Endothelial cell of hepatic sinusoid (primary cell): ENCODE data around the gene SLC13A3.

Experiments used
- in situ Hi-C: cut with HindIII; loops from 2 replicates; pipeline ENCODE4 v1.10.0; 2017; ENCODE audit warnings: low sequenced_read_pairs

The SLC13A3 gene

DNA sequence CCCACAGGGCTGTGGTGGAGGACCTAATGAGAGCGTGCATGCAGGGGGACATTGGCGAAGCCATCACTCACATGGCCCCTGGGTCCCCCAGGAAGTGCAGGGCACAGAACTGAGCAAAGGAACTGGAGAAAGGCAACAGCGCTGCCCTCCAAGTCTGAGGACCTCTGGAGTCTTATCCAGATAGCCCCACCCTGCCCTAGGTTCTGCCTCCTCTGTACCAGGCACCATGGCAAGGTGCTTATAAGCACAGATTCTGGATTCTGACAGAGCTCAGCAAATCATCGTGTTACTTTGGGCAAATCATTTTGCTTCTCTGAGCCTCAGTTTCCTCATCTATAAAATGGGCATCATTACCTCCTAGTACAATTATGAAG lies 44.5 kb downstream of the SLC13A3 start:
- in situ Hi-C loops = no loop called here

DNA sequence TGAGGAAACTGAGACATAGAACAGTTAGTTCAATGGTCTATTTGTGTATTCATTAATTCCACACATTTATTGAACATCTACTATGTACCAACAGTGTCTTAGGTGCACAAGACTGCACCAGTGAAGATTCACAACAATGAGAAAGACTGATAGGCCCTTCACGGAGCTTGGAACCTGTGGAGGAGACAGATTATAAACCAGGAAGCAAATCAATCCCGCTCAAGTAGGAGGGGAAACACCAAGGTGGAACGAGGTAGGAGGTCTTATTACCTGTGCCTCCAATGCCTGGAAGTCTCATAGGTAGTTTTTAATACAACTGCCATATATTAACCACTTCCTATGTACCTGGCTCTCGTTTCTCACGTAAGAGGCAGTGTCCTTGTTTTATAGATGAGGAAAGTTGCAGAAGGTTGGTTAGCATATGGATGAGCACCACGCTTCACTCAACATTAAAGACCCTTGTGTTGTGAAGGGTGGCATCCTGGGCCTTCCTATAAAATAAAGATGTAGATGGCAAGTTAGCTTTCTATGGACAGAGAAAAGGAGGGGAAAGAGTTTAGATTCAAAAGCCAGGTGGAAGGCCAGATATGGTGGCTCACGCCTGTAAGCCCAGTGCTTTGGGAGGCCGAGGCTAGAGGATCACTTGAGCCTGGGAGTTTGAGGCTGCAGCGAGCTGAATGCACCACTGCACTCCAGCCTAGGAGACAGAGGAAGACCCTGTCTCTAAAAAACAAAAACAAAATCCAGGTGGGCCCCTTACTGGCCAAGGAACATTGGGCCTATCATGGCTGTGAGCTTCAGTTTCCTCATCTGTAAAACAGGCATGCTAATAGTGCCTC lies 45.1 kb downstream of the SLC13A3 start:
- in situ Hi-C loops = no loop called here

DNA sequence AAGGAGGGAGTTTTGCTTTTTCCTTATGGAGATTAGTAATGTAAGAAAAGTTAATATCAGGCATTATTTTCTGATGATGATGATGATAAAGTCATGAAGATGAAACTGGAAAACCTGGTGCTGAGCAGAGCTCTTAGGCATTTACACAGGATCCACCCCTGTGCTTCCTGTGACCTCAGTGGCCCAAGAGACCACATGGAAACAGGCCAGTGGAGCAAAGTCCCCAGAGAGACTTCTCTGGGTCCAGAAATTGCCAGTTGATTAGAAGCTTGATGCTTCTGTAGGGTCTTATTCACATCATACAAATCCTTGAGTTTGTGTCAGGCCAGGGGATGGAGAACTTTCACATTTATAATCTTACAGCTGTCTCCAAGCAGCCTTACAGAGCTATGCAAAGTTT lies 46.1 kb downstream of the SLC13A3 start:
- in situ Hi-C loops = no loop called here

DNA sequence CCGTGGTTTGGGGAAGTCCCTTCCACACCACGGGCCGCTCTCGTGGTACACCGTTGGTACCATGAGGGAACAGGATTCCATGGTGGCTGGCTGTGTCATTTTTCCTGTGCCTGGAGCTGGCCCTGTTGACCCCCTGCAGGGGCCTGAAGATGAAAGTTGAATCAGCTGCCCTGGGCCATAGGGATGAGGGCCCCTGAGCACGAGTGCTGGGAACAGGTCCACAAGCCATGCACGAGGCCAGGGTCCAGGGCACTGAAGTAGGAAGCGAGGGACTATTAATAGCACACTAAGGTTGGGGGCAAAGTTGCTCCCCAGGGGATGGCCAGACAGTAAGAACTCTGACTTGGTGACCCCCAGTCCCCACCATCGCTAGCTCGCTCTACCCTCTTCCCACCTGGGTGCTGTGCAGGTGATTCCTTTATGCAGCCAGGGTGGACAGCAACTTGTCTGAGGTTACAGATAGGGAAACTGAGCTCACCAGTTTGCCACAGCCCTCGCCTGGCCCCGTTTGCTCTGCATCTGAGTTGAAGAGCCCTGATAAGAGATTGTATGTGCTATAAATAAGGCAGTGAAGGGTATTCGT lies 46.6 kb downstream of the SLC13A3 start:
- in situ Hi-C loops = no loop called here

DNA sequence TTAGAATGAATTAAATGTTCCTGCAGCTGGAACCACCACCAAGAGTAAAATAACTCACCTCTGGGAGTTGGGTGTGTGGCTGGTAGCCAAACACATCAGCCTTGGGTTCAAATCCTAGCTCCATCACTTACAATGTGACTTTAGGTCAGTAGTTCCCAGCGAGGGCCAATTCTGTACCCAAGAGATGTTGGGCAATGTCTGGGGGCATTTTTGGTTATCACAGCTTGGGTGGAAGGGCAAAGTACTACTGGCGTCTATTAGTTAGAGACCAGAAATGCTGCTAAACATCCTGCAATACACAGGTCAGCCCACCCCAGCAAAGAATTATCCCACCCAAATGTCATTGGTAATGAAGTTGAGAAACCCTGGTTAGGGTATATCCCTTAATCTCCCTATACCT lies 48.8 kb downstream of the SLC13A3 start:
- in situ Hi-C loops = no loop called here

DNA sequence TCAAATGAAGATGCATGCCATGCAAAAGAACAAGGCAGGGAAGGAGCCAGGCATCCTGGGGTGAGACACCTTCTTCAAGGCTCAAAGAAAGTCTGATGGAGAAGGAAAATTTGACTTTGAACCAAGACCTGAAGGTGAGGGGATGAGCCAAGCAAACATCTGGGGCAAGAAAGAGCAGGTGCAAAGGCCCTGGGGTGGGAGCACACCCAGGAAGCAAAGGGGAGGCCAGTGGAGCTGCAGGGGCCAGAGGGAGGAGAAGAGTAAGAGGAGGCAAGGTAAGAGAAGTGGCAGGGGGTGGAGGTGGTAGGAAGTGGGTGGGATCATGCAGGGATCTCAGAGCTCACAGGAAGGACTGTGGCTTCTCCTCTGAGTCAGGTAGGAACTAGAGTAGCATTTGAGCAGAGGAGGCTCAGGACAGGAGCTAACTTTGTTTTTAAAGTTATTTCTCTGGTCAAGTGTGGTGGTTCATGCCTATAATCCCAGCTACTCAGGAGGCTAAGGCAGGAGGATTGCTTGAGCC lies 49.6 kb downstream of the SLC13A3 start:
- in situ Hi-C loops = no loop called here

DNA sequence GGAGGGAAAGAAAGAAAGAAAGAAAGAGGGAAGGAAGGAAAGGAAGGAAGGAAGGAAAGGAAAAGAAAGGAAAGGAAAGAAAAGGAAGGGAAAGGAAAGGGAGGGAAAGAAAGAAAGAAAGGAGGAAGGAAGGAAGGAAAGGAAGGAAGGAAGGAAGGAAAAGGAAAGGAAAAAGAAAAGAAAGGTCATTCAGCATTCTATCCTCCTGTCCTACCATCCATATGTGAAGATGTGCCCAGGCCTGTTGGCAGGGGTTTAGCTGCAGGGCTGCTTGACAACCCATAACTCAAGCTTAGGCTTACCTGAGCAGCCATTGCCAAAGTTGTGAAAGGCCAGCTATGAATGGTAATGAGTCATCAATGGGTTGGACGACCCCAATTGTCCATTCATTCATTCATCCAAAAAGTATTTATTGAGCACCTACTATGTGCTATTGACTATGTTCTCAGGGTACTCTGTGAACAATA lies 50.9 kb downstream of the SLC13A3 start:
- in situ Hi-C loops = no loop called here

DNA sequence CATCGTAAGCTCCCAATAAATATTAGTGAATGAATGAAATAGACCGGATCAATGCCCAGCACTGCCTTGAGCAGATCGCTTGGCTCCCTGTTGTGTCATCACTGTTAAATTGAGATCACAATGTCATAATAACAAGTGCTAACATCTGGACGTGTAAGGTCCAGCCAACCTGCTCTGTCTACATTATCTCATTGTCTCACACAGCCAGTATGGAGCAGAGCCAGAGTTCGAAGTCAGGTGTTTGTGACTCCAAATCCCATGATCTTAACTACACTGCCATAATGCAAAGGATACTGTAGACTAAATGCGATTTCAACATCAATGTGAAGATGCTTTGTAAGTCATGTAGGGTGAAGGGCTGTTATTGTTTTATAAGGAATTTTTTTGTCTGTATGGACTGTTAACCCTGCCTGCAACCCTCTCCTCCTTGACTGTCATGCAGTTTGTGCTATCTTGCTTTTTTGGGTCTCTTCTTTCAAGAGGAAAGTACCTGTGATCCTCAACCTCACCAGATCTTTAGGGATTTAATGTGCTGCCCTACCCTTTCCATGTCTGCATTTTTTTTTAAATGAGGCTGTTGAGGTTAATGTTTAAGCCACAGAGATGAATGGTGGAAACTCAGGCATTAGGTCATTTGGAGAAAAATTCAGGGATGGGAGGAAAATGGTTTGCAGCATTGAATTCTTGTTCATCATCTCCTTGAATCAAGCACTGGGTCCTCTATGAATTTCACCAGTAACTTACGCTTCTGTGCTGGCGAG lies 51.9 kb downstream of the SLC13A3 start:
- in situ Hi-C loops = no loop called here

DNA sequence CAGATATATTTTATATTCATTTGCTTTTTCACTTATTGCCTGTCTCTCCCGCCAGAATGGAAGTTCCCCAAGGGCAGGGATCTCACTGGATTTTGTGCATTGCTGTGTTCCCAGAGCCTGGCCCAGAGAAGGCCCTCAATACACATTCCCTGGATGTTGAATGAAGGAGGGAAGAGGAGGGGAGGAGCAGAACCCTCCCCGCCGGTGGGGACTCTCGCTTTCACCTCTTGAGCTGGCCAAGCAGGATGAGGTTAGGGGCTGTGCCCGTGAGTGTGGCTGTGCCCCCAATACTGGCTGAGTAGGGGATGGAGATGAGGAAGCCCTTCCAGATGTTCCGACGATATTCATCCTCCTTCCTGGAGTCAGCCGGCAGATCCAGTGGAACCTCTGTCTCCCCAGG lies 55.3 kb downstream of the SLC13A3 start:
- in situ Hi-C loops = no loop called here

DNA sequence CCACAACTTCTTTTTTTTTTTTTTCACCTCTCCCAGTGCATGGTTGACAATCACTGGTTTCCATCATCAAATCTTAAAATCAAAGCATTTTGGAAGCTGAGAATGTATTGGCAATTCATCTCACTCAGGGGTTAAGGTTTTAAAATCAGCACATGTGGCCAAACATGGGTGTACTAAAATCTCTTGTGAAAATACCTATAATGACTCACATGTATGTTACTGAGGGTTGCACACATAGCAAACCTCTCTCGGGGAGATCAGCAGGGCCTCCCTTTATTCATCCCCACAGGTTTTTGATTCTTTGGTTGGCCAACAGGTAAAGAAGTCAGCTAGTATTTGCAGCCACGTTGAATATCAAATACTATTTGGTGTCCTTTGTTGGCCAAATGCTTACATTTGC lies 56.5 kb downstream of the SLC13A3 start:
- in situ Hi-C loops = no loop called here

DNA sequence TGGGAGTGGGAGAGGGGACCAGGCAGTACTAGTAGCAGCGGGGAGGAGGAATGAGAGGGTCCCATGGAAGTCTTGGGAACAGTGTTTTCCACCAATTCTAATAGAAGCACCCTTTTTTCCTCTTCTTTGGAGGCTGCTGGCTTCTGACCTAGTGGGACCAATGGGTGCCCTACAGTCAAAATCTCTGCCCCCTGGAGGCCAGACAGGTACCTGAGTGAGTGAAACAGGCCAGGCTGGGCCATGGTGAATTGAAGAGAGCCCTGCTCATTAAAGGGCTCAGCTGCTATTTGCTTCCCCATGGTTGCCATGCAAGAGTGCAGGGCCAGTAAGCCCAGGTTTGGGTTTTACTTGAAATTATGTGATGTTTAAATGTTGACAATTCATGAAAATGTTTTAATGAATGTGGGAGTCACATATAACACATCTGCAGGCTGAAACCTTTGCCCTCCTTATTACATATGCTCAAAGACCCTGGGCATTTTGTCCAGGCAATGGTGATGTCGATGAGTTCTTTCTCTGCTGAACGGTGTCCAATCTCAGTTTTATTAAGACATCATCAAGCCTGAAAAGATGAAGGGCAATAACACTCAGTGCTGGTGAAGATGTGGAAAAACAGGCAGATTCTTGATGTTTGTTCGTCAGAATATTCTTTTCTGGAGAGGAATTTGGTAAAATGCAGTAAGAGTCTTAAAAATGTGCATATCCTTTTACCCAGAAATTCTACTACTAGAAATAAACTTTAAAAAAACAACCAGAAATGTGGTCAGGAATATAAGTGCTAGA lies 58.5 kb downstream of the SLC13A3 start:
- in situ Hi-C loops = no loop called here

DNA sequence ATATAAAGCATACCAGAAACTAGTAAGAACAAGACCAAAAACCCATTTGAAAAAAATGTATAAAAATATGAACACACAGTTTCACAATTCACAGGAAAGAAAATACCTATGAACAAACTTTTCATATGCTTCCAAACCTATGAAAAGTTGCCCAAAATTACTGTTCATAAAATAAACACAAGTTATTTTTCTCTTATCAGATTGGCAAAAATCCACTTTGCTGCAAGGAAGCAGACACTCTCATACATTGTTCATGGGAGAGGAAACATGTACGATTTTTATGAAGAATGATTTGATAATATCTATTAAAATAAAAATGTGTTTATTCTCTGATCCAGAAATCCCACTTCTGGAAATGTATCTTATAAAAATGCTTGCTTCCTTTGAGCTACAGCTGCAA lies 60.8 kb downstream of the SLC13A3 start:
- in situ Hi-C loops = no loop called here

DNA sequence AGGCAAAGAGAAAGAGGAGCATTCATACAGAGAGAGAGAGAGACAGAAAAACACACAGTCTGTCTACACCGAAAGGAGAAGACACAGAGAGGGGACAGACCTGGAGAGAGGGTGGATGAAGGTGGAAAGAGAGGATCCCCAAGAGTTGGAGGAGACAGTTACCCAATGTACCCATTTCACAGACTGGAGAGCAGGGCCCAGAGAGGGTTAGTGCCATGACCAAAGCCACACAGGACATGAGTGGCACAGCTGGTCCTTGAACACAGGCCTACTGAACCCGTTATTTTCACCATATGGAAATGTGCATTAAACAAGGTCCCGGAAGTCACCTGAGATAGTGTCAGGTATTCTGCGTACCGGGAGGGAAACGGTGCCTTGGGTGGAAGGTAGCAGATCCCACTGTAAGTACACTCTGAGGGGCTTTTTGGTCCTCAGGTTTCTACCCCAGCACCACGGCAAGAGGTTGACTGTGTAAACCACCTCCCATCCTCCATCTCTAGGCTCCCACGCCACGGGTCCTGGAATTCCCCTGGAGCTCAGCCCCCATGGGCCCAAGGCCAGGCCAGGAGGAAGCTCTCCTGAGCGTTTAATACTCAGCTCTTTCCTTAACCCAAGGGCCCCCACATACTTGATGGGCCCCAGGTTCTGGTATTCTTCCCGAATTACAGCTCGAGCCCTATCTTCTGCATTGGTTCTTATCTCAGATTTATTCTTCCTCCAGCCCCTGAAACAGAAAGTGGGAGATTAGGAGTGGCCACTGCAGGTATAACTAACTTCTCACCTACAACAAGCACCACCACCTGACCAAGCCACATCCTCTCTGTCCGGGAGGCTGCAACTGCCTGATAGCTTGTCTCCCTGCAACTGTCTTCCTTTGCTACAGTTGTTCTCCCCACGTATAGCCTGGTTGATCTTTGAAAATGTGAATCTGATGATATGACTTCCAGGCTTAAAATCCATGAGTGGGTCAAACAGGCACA lies 62.4 kb downstream of the SLC13A3 start:
- in situ Hi-C loops = no loop called here

DNA sequence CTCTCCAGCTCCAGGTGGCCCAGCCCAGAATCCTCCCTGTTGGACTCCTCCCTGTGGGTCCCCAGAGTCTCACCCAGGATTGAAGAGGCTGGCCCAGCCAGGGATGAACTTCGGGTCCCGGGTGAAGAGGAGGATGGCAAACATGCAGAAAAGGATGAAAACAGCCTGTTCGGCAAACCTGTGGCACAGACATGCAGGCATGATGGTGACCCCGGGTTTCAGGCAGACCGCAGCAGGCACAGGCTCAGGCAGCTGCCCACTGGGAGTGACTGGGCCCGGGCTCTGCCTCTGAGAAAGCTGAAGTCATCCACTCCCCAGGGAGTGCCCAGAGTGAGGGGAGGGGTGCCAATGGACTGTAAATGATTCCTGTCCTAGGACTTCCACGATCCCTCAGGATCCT lies 63.3 kb downstream of the SLC13A3 start:
- in situ Hi-C loops = no loop called here

DNA sequence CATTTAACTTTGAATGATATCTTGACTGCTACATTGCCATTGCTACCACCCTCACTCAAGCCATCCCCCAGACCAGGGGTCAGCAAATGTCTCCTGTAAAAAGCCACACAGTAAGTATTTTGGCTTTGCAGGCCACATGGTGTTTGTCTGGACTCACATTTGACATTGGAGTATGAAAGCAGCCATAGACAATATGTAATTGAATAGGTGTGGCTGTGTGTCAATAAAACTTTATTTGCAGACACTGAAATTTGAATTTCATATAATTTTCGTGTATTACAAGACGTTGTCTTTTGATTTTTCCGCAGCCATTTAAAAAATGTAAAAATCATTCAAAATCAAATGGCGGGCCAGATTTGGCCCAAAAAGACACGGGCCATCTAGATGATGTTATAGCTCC lies 64.5 kb downstream of the SLC13A3 start:
- in situ Hi-C loops = no loop called here

DNA sequence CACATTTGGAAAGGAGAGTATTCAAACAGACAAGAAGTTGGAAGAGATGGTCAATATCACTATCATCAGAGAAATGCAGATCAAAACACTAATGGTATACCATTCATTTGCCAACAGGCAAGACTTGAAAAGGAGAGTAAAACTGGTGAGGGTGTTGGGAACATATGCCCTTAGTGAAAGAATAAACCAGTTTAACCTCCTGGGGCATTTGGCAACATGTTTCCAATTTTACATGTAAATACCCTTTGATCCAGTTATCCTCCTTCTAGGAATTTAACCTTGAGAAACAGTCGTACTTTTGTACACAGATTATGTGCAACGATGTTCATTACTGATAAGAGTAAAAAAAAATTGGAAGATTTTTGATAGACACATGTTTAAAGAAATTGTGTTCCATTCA lies 66.8 kb downstream of the SLC13A3 start:
- in situ Hi-C loops = no loop called here

DNA sequence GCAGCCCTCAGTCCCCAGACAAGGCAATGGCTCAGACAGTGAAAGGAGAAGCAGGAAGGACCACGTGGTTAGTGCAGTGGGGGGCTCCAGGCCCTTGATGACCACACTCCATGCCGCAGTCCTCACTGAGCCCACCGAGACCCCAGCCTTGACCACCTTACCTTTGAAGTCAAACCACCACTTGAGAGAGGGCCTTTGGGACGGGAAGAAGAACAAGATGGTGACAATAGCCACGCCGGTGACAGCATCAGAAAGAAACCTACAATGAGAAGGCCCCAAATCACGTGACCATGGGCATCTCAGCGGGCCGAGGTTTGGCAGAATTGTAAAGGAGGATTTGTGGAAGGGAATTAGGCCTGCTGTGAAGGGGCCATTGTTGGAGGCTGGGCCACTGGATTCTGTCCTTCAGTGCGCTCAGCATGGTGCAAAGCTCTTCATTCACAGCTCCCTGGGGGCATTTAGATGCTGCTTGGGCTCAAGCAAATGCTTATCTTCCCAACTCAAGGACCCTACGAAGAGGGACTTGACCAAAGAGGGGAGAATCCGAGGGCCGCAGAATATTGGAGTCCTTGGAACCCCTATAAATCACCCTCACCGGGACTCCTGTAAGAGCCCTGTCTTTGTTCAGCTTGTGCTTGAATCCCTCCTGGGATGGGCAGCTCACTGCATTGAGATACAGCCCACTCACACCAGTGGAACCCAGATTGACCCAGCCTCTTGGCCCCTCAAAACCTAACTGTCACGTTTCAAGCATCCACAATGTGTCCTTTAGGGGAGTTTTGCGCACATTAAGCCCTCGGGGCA lies 67.6 kb downstream of the SLC13A3 start:
- in situ Hi-C loops = no loop called here

DNA sequence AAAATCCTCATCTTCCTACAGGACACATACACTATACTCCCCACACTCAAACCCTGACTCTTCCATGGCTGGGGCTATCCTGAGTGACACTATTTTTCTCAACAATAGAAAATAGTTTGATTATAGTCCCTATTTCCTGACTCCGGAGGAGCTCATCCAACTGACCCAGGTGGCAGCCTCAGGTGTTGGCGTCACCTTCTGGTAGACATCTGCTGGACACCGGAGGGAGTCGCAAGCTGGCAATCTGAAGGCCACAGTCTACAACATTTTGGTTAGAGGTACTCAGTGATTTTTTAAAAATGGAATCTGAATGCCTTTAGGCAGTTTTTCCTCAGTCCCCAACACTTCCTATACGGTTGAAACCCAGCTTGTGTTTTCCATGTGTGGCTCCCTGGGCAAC lies 68.6 kb downstream of the SLC13A3 start:
- in situ Hi-C loops = no loop called here

DNA sequence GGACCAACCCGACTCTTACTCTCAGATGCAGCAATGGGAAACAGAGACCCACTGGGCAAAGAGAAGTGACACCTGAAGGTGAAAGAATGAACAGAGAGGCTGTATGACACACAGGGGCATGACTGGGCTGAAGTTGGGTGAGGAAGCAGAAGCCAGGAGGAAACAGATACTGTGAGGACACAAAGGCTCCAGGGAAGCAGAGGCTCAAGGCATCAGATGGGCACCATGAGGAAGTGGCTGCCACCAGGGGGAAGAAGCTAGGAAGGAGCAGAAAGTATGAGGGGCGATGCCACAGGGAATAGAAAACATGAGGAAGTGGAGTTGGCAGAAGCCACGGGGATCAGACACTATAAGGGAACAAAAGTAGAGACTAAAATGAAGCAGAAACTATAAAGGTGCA lies 69.9 kb downstream of the SLC13A3 start:
- in situ Hi-C loops = no loop called here
